ENCODE results near the gene PTK6. TPM values are rescaled to one million over a fixed set of nuclear protein-coding genes. Genes with fewer than 3 reads are reported as not detected.

Gene PTK6
- 0.11 TPM for total RNA-seq
- long read RNA-seq: 0 reads

- peak; percentile 42 for ATAC-seq
- intact Hi-C loops (cut with DNase I): loop anchor here (5.0 kb wide), 2 partner anchors 75 to 325 kb away; partner anchors contain the start of gene ABHD16B
- peak; percentile 87 for DNase-seq (ENCODE audit: missing footprints)
Measured at GRCh38 chr20:63536997-63537524, at the start of gene PTK6. PTK6 (minus strand) TSS chr20:63537376; CDS start chr20:63537314, 62 bp downstream.

- no peak for ATAC-seq
- DNase-seq (ENCODE audit: missing footprints): no peak
- intact Hi-C loops (cut with DNase I): no loop called here
Measured at GRCh38 chr20:63586797-63587196, 49.6 kb upstream of the PTK6 start.

- no peak for ATAC-seq
- no peak for DNase-seq (ENCODE audit: missing footprints)
- intact Hi-C loops (cut with DNase I): no loop called here
Measured at GRCh38 chr20:63585616-63586565, 48.7 kb upstream of the PTK6 start.

GRCh38 chr20:63582382-63583063 is 45.3 kb upstream of the PTK6 start:
- DNase-seq (ENCODE audit: missing footprints): no peak
- ATAC-seq: no peak
- intact Hi-C loops (cut with DNase I): no loop called here

GRCh38 chr20:63580796-63581461 is 43.8 kb upstream of the PTK6 start:
- no peak for ATAC-seq
- intact Hi-C loops (cut with DNase I): no loop called here
- DNase-seq (ENCODE audit: missing footprints): no peak

GRCh38 chr20:63579017-63579694 is 42.0 kb upstream of the PTK6 start:
- intact Hi-C loops (cut with DNase I): loop anchor here (5.0 kb wide), 1 partner anchor 137 kb away; no protein-coding TSS in a partner anchor
- DNase-seq (ENCODE audit: missing footprints) (no peak), ATAC-seq (no peak)

GRCh38 chr20:63578224-63579016 is 41.2 kb upstream of the PTK6 start:
- peak; percentile 21 for ATAC-seq
- intact Hi-C loops (cut with DNase I): loop anchor here (5.0 kb wide), 1 partner anchor 136 kb away; no protein-coding TSS in a partner anchor

GRCh38 chr20:63577317-63577894 is 40.2 kb upstream of the PTK6 start:
- intact Hi-C loops (cut with DNase I): loop anchor here (2.0 to 5.0 kb wide), 2 partner anchors 39 to 135 kb away; no protein-coding TSS in a partner anchor
- DNase-seq (ENCODE audit: missing footprints) (no peak), ATAC-seq (peak; percentile 45)

More at GRCh38 chr20:63578224-63579016, 41.2 kb upstream of the PTK6 start:
- DNase-seq (ENCODE audit: missing footprints): no peak

- ATAC-seq: no peak
- DNase-seq (ENCODE audit: missing footprints): no peak
- intact Hi-C loops (cut with DNase I): loop anchor here (2.0 to 5.0 kb wide), 2 partner anchors 38 to 134 kb away; no protein-coding TSS in a partner anchor
Measured at GRCh38 chr20:63576311-63576710, 39.1 kb upstream of the PTK6 start.

GRCh38 chr20:63574829-63575743 is 37.9 kb upstream of the PTK6 start:
- ATAC-seq: no peak
- DNase-seq (ENCODE audit: missing footprints): no peak
- intact Hi-C loops (cut with DNase I): loop anchor here (5.0 kb wide), 1 partner anchor 133 kb away; no protein-coding TSS in a partner anchor

- ATAC-seq (peak; percentile 78), DNase-seq (ENCODE audit: missing footprints) (peak; percentile 91)
- intact Hi-C loops (cut with DNase I): no loop called here
Measured at GRCh38 chr20:63574156-63574828, 37.1 kb upstream of the PTK6 start, which contains the start of gene HELZ2. HELZ2 (minus strand) TSS chr20:63574239; CDS start chr20:63572385, 1,854 bp downstream.

- DNase-seq (ENCODE audit: missing footprints) (no peak), ATAC-seq (peak; percentile 2)
- intact Hi-C loops (cut with DNase I): no loop called here
Measured at GRCh38 chr20:63573647-63574131, 36.5 kb upstream of the PTK6 start.

- ATAC-seq (no peak), DNase-seq (ENCODE audit: missing footprints) (no peak)
- intact Hi-C loops (cut with DNase I): no loop called here
Measured at GRCh38 chr20:63572788-63573646, 35.8 kb upstream of the PTK6 start.

GRCh38 chr20:63572071-63572787 is 35.1 kb upstream of the PTK6 start:
- intact Hi-C loops (cut with DNase I): no loop called here
- ATAC-seq: no peak
- no peak for DNase-seq (ENCODE audit: missing footprints)

Measured in Right ventricle myocardium inferior (tissue), 1 donor.